CD4-positive, CD25-positive, alpha-beta regulatory T cell (primary cell): ENCODE measurements around the gene HHIPL1. TPM values are rescaled to one million over a fixed set of nuclear protein-coding genes. Genes with fewer than 3 reads are reported as not detected.

ENCODE experiments used
- ATAC-seq, 2 donors: fragments of 150-1000 bp; cut with Tn5 transposase; one replicate each; pipeline ENCODE4 v1.10.0; 2021; ENCODE audit warnings: low read depth in 2 of 2, moderate number of reproducible peaks in 2 of 2, moderate library complexity in 1 of 2
- DNase-seq, 3 donors: peaks; one replicate each; pipeline versions ENCODE4 v3.0.0 to v3.0.0-alpha.2; 2012 to 2022; ENCODE audit warnings: mixed read lengths in 1 of 3
- H3K27ac ChIP-seq: one replicate; pipeline ENCODE4 v1.7.0; 2013; ENCODE audit warnings: mild to moderate bottlenecking, low read length; ENCODE audit not compliant: insufficient read depth, poor library complexity, severe bottlenecking
- H3K27me3 ChIP-seq: one replicate; pipeline ENCODE4 v1.7.0; 2013; ENCODE audit warnings: low read length; ENCODE audit not compliant: control insufficient read depth, insufficient read depth
- H3K36me3 ChIP-seq: one replicate; pipeline ENCODE4 v1.7.0; 2013; ENCODE audit warnings: mild to moderate bottlenecking, low read length, moderate library complexity; ENCODE audit not compliant: control insufficient read depth, insufficient read depth
- H3K4me1 ChIP-seq: 2 replicates; pipeline ENCODE4 v1.7.0; 2013; ENCODE audit warnings: mild to moderate bottlenecking, low read length; ENCODE audit not compliant: insufficient read depth, control insufficient read depth, poor library complexity, severe bottlenecking
- H3K4me3 ChIP-seq: one replicate; pipeline ENCODE4 v1.7.0; 2013; ENCODE audit warnings: low read depth, mild to moderate bottlenecking, low read length, moderate library complexity
- H3K9me3 ChIP-seq, 2 experiments: 1 replicate in 1 of 2; 2 replicates in 1 of 2; pipeline ENCODE4 v1.7.0; 2013; ENCODE audit warnings: low read length in 2 of 2, mild to moderate bottlenecking in 1 of 2, moderate library complexity in 1 of 2; ENCODE audit not compliant: control insufficient read depth in 2 of 2
- H3K27ac Mint-ChIP-seq, 3 donors: one replicate each; pipeline ENCODE4 v1.8.0; 2020 to 2022; ENCODE audit warnings: mild to moderate bottlenecking in 3 of 3, mixed read lengths in 3 of 3, moderate library complexity in 2 of 3
- H3K27me3 Mint-ChIP-seq: one replicate; pipeline ENCODE4 v1.8.0; 2022; ENCODE audit warnings: mild to moderate bottlenecking, mixed read lengths
- H3K36me3 Mint-ChIP-seq: one replicate; pipeline ENCODE4 v1.8.0; 2020; ENCODE audit warnings: mixed read lengths
- H3K4me1 Mint-ChIP-seq, 4 donors: one replicate each; pipeline ENCODE4 v1.8.0; 2020 to 2022; ENCODE audit warnings: mixed read lengths in 4 of 4, mild to moderate bottlenecking in 1 of 4
- H3K4me3 Mint-ChIP-seq, 4 donors: one replicate each; pipeline ENCODE4 v1.8.0; 2020 to 2022; ENCODE audit warnings: mild to moderate bottlenecking in 4 of 4, mixed read lengths in 4 of 4, moderate library complexity in 3 of 4
- H3K9me3 Mint-ChIP-seq, 7 donors: one replicate each; pipeline ENCODE4 v1.8.0; 2020 to 2022; ENCODE audit warnings: mixed read lengths in 7 of 7, mild to moderate bottlenecking in 3 of 7, moderate library complexity in 2 of 7
- polyA plus RNA-seq, 4 donors: library from polyadenylated mRNA; unstranded; fragments of 300-500 nt; fragmentation: Illumina TruSeq; gene quantifications; one replicate each; pipeline ENCODE4 v1.2.3, GENCODE V29; 2021
- total RNA-seq: library from RNA; stranded (reverse); gene quantifications from one replicate; pipeline ENCODE4 v1.2.3, GENCODE V29; 2022

Gene HHIPL1
- total and polyA plus RNA-seq, 5 donors from 2014 or later = 0.23 TPM; not detected in 4

- Mint-ChIP-seq H3K27me3 (peaks cover 4% of the 10 kb centered on the region), H3K36me3 (no peaks in the 10 kb centered on the region), H3K27ac (peak overlapping the region; percentile 39 to 86 (median 72)), H3K4me1 (peaks cover 0 to 21% (median 5%) of the 10 kb centered on the region in 4 donors), H3K4me3 (peak overlapping the region in 2 of 4 donors; percentile 28 to 68), H3K9me3 (peaks cover 0 to 3% (median 0%) of the 10 kb centered on the region in 7 donors)
- H3K4me3 ChIP-seq = no peak overlapping the region
- no peaks in the 10 kb centered on the region for H3K27me3 ChIP-seq
- peaks cover 0 to 5% of the 10 kb centered on the region in 2 experiments for H3K9me3 ChIP-seq
- peaks cover 9% of the 10 kb centered on the region for H3K4me1 ChIP-seq
- H3K36me3 ChIP-seq = no peaks in the 10 kb centered on the region
- DNase-seq (peak in 2 of 3 donors; percentile 16 to 62), ATAC-seq (peak; percentile 17 to 55)
- H3K27ac ChIP-seq = no peak overlapping the region
Measured at GRCh38 chr14:99672506-99673304, 27.8 kb downstream of the HHIPL1 start.

- peaks cover 9% of the 10 kb centered on the region for H3K4me1 ChIP-seq
- H3K27me3 Mint-ChIP-seq = peaks cover 4% of the 10 kb centered on the region
- DNase-seq (no peak), ATAC-seq (no peak)
- no peak overlapping the region for H3K27ac Mint-ChIP-seq
- H3K27me3 ChIP-seq = no peaks in the 10 kb centered on the region
- H3K4me1 Mint-ChIP-seq = peaks cover 0 to 21% (median 5%) of the 10 kb centered on the region in 4 donors
- H3K9me3 ChIP-seq = peaks cover 0 to 12% of the 10 kb centered on the region in 2 experiments
- H3K4me3 ChIP-seq = no peak overlapping the region
- peaks cover 0 to 8% (median 2%) of the 10 kb centered on the region in 7 donors for H3K9me3 Mint-ChIP-seq
- H3K27ac ChIP-seq = no peak overlapping the region
- no peaks in the 10 kb centered on the region for H3K36me3 ChIP-seq
- H3K4me3 Mint-ChIP-seq = no peak overlapping the region
- H3K36me3 Mint-ChIP-seq = no peaks in the 10 kb centered on the region
Measured at GRCh38 chr14:99673305-99674063, 28.6 kb downstream of the HHIPL1 start.

DNA sequence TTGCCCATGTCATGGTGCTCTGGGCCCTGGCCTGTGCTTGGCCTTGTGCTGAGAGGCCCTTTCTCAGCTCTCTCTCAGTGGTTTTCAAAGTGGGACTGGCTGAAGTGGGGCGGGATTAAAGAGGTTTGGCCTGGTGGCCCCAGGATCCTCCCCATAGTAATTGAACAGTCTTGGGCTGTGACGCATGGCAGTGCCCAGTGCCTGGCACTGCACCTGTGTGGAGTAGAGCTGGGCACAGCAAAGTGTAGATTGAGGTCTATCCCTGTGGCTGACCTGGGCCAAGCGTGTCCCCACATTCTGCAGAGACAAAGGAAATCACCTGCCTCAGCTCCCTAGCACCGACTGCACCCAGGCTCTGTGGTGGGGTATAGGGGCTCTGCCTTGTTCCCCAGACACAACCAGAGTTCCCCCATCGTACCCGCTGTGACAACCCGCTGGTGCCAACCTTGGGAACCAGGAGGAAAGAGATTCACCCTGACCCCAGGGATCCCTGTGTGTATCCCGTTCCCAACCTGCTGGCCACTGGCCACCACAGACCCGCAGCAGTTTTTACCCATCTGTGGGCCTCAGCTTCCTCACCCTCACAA is 29.2 kb downstream of the HHIPL1 start:
- Histone ChIP-seq H3K27me3 (no peaks in the 10 kb centered on the region), H3K27ac (no peak overlapping the region), H3K36me3 (no peaks in the 10 kb centered on the region), H3K9me3 (peaks cover 0 to 14% of the 10 kb centered on the region in 2 experiments), H3K4me1 (peaks cover 9% of the 10 kb centered on the region), H3K4me3 (no peak overlapping the region)
- ATAC-seq = no peak
- Mint-ChIP-seq H3K9me3 (peaks cover 0 to 9% (median 3%) of the 10 kb centered on the region in 7 donors), H3K36me3 (no peaks in the 10 kb centered on the region), H3K27me3 (peaks cover 4% of the 10 kb centered on the region), H3K4me1 (peaks cover 0 to 21% (median 5%) of the 10 kb centered on the region in 4 donors), H3K4me3 (no peak overlapping the region), H3K27ac (no peak overlapping the region)
- DNase-seq = no peak

GRCh38 chr14:99674776-99675381 is 29.9 kb downstream of the HHIPL1 start:
- Histone ChIP-seq H3K36me3 (no peaks in the 10 kb centered on the region), H3K27me3 (no peaks in the 10 kb centered on the region), H3K4me3 (no peak overlapping the region), H3K4me1 (peaks cover 9% of the 10 kb centered on the region), H3K27ac (no peak overlapping the region), H3K9me3 (peaks cover 0 to 14% of the 10 kb centered on the region in 2 experiments)
- DNase-seq (no peak), ATAC-seq (no peak)
- no peaks in the 10 kb centered on the region for H3K36me3 Mint-ChIP-seq
- H3K9me3 Mint-ChIP-seq = peaks cover 0 to 10% (median 3%) of the 10 kb centered on the region in 7 donors
- H3K4me1 Mint-ChIP-seq = peaks cover 0 to 21% (median 5%) of the 10 kb centered on the region in 4 donors
- no peak overlapping the region for H3K27ac Mint-ChIP-seq
- no peak overlapping the region for H3K4me3 Mint-ChIP-seq
- H3K27me3 Mint-ChIP-seq = peaks cover 4% of the 10 kb centered on the region

DNA sequence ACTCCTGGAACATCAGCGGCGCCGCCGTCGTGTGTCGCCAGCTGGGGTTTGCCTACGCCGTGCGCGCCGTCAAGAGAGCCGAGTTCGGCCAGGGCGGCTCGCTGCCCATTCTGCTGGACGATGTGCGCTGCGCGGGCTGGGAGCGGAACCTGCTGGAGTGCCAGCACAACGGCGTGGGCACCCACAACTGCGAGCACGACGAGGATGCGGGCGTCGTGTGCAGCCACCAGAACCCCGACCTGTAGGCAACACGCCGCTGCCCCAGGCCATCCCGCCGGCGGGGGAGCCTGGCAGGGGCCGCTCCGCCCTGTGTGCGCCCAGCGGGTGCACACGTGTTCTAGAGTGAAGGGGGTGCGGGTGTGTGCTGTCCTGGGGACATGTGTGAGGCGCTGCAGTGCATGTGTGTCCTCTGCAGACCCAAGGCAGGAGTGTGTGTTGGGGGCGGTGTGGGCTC is 30.5 kb downstream of the HHIPL1 start:
- ATAC-seq (no peak), DNase-seq (no peak)
- H3K9me3 Mint-ChIP-seq = peaks cover 0 to 10% (median 3%) of the 10 kb centered on the region in 7 donors

GRCh38 chr14:99675951-99676350 is 31.0 kb downstream of the HHIPL1 start:
- H3K4me3 Mint-ChIP-seq = no peak overlapping the region
- DNase-seq (no peak), ATAC-seq (no peak)
- H3K9me3 ChIP-seq = peaks cover 0 to 14% of the 10 kb centered on the region in 2 experiments
- no peak overlapping the region for H3K27ac Mint-ChIP-seq
- no peaks in the 10 kb centered on the region for H3K36me3 Mint-ChIP-seq
- peaks cover 9% of the 10 kb centered on the region for H3K4me1 ChIP-seq
- H3K9me3 Mint-ChIP-seq = peaks cover 0 to 10% (median 3%) of the 10 kb centered on the region in 7 donors
- no peak overlapping the region for H3K4me3 ChIP-seq
- H3K27me3 ChIP-seq = no peaks in the 10 kb centered on the region
- H3K27me3 Mint-ChIP-seq = peaks cover 4% of the 10 kb centered on the region
- H3K36me3 ChIP-seq = no peaks in the 10 kb centered on the region
- no peak overlapping the region for H3K27ac ChIP-seq
- peaks cover 0 to 21% (median 5%) of the 10 kb centered on the region in 4 donors for H3K4me1 Mint-ChIP-seq

More for the DNA sequence above, 30.5 kb downstream of the HHIPL1 start:
- no peak overlapping the region for H3K4me3 Mint-ChIP-seq
- H3K4me3 ChIP-seq = no peak overlapping the region
- peaks cover 0 to 14% of the 10 kb centered on the region in 2 experiments for H3K9me3 ChIP-seq
- peaks cover 9% of the 10 kb centered on the region for H3K4me1 ChIP-seq
- no peak overlapping the region for H3K27ac ChIP-seq
- H3K36me3 Mint-ChIP-seq = no peaks in the 10 kb centered on the region
- no peaks in the 10 kb centered on the region for H3K36me3 ChIP-seq
- no peaks in the 10 kb centered on the region for H3K27me3 ChIP-seq
- H3K27ac Mint-ChIP-seq = no peak overlapping the region
- H3K4me1 Mint-ChIP-seq = peaks cover 0 to 21% (median 5%) of the 10 kb centered on the region in 4 donors
- H3K27me3 Mint-ChIP-seq = peaks cover 4% of the 10 kb centered on the region

DNA sequence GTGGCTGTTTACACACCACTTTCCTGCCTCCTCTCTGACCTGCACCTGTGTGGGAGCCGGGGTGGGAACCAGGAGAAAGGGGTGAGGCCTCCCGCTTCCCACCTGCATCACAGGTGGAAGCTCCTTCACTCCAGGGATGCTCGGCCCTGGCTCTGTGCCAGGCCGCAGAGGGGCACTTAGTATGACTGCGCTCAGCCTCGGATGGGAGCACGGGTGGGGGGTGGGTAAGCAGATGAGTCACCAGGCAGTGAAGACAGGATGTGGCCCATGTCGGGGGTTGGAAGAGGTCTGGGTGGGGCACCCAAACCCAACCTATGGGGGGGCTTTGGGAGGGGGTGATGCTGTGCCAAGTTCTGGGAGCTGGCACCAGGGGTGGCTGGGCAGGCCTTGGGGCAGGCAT is 31.7 kb downstream of the HHIPL1 start:
- H3K4me3 ChIP-seq = no peak overlapping the region
- H3K36me3 ChIP-seq = no peaks in the 10 kb centered on the region
- Mint-ChIP-seq H3K4me3 (no peak overlapping the region), H3K27ac (no peak overlapping the region), H3K9me3 (peaks cover 0 to 10% (median 3%) of the 10 kb centered on the region in 7 donors), H3K36me3 (no peaks in the 10 kb centered on the region), H3K4me1 (peaks cover 0 to 20% (median 5%) of the 10 kb centered on the region in 4 donors), H3K27me3 (peaks cover 4% of the 10 kb centered on the region)
- no peak overlapping the region for H3K27ac ChIP-seq
- DNase-seq (peak in 1 of 3 donors; percentile 31), ATAC-seq (peak; percentile 17 to 50)
- peaks cover 0 to 14% of the 10 kb centered on the region in 2 experiments for H3K9me3 ChIP-seq
- peaks cover 9% of the 10 kb centered on the region for H3K4me1 ChIP-seq
- no peaks in the 10 kb centered on the region for H3K27me3 ChIP-seq
